ENCODE data around the gene COL6A3. TPM values are rescaled to one million over a fixed set of nuclear protein-coding genes. Genes with fewer than 3 reads are reported as not detected.

The COL6A3 gene
- total and polyA plus RNA-seq, 2 donors (not counting 1 experiment from before 2014, with no cell fraction given), result 0.01 to 0.10 TPM

DNA sequence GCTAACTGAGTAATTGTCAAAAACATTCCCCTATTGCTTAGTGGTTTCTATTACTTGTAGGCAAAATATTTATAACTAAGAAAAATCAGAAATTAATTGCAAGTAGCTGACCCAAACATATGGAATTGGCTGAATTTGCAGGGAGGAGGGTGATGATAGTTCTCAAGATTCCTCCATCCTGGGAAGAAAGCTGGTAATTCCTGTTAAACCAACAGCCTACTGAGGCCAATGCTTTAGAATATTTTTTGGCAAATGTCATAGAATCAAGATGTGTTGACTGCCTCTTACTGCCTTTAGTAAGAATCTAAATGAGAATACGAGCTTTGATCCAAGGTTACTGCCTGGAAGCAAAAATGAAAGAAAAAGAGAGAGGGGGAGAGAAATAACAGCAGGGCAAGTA is 120.0 kb downstream of the COL6A3 start:
- ATAC-seq (ENCODE audit: low read depth) (no peak), DNase-seq (no peak)
- Mint-ChIP-seq H3K27me3 (peaks cover 23% of the 10 kb centered on the region), H3K4me3 (no peak overlapping the region), H3K27ac (no peak overlapping the region), H3K9me3 (ENCODE audit: insufficient read depth) (no peaks in the 10 kb centered on the region), H3K4me1 (no peaks in the 10 kb centered on the region)
- H2AFZ ChIP-seq (ENCODE audit: insufficient read depth, low read depth, low read length, poor library complexity, severe bottlenecking), result no peak overlapping the region
- no peaks in the 10 kb centered on the region for H3K36me3 ChIP-seq (replicated peaks in 1 of 2; ENCODE audit: control extremely low read depth in 1 of 2, control insufficient read depth in 1 of 2, extremely low read depth in 1 of 2, insufficient read depth in 2 of 2, low read length in 1 of 2)
- WGBS (ENCODE audit: insufficient coverage), result no CpG with 5 or more reads among the region's 1 CpG
- no peak overlapping the region for H3K27ac ChIP-seq (ENCODE audit: low read length in 2 of 2)
- no peaks in the 10 kb centered on the region for H3K79me2 ChIP-seq (ENCODE audit: control insufficient read depth, insufficient read depth, low read length)
- H3K4me3 ChIP-seq (ENCODE audit: control extremely low read depth in 1 of 5, extremely low read depth in 1 of 5, insufficient read depth in 1 of 5, low read depth in 2 of 5, low read length in 4 of 5), result no peak overlapping the region
- H3K4me1 ChIP-seq (ENCODE audit: control insufficient read depth in 2 of 2, insufficient read depth in 2 of 2, low read length in 2 of 2), result no peaks in the 10 kb centered on the region
- POLR2A ChIA-PET, result no interaction called here
- H3K27me3 ChIP-seq (replicated peaks in 1 of 4; ENCODE audit: control extremely low read depth in 1 of 4, control insufficient read depth in 3 of 4, insufficient read depth in 4 of 4, low read length in 3 of 4), result peaks cover 0 to 19% (median 8%) of the 10 kb centered on the region in 4 experiments
- H3K4me2 ChIP-seq (replicated peaks; ENCODE audit: low read depth, low read length, poor library complexity, severe bottlenecking), result no peak overlapping the region
- H3K9me3 ChIP-seq (ENCODE audit: control extremely low read depth in 1 of 3, control insufficient read depth in 2 of 3, insufficient read depth in 1 of 3, low read length in 2 of 3), result peaks cover 0 to 3% (median 2%) of the 10 kb centered on the region in 3 donors
- H3K9ac ChIP-seq (ENCODE audit: low read length), result no peak overlapping the region
- CTCF ChIA-PET, result no interaction called here
- H4K20me1 ChIP-seq (ENCODE audit: control insufficient read depth, insufficient read depth, low read length, poor library complexity, severe bottlenecking), result no peaks in the 10 kb centered on the region
- TF ChIP-seq, protein P1, sequence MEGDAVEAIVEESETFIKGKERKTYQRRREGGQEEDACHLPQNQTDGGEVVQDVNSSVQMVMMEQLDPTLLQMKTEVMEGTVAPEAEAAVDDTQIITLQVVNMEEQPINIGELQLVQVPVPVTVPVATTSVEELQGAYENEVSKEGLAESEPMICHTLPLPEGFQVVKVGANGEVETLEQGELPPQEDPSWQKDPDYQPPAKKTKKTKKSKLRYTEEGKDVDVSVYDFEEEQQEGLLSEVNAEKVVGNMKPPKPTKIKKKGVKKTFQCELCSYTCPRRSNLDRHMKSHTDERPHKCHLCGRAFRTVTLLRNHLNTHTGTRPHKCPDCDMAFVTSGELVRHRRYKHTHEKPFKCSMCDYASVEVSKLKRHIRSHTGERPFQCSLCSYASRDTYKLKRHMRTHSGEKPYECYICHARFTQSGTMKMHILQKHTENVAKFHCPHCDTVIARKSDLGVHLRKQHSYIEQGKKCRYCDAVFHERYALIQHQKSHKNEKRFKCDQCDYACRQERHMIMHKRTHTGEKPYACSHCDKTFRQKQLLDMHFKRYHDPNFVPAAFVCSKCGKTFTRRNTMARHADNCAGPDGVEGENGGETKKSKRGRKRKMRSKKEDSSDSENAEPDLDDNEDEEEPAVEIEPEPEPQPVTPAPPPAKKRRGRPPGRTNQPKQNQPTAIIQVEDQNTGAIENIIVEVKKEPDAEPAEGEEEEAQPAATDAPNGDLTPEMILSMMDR (IDR thresholded peaks at IDR 0.05), result no peak
- no peak for TF ChIP-seq EZH2 (IDR thresholded peaks at IDR 0.05; ENCODE audit: borderline replicate concordance, insufficient read depth, low read depth, low read length, poor library complexity, severe bottlenecking)
- intact Hi-C loops (cut with micrococcal nuclease), result no loop called here

GRCh38 chr2:237291138-237291792 is 122.7 kb downstream of the COL6A3 start:
- peaks cover 29% of the 10 kb centered on the region for H3K27me3 Mint-ChIP-seq
- no peak overlapping the region for H3K4me2 ChIP-seq (replicated peaks; ENCODE audit: low read depth, low read length, poor library complexity, severe bottlenecking)
- no peak overlapping the region for H3K9ac ChIP-seq (ENCODE audit: low read length)
- no peaks in the 10 kb centered on the region for H3K4me1 Mint-ChIP-seq
- no peaks in the 10 kb centered on the region for H3K79me2 ChIP-seq (ENCODE audit: control insufficient read depth, insufficient read depth, low read length)
- no peak overlapping the region for H3K27ac ChIP-seq (ENCODE audit: low read length in 2 of 2)
- H2AFZ ChIP-seq (ENCODE audit: insufficient read depth, low read depth, low read length, poor library complexity, severe bottlenecking), result peak overlapping the region; percentile 44
- no peaks in the 10 kb centered on the region for H3K4me1 ChIP-seq (ENCODE audit: control insufficient read depth in 2 of 2, insufficient read depth in 2 of 2, low read length in 2 of 2)
- CTCF ChIA-PET, result no interaction called here
- H3K27me3 ChIP-seq (replicated peaks in 1 of 4; ENCODE audit: control extremely low read depth in 1 of 4, control insufficient read depth in 3 of 4, insufficient read depth in 4 of 4, low read length in 3 of 4), result peaks cover 0 to 19% (median 10%) of the 10 kb centered on the region in 4 experiments
- H3K4me3 Mint-ChIP-seq, result no peak overlapping the region
- TF ChIP-seq, protein P1 (IDR thresholded peaks at IDR 0.05), result no peak
- no peak for TF ChIP-seq EZH2 (IDR thresholded peaks at IDR 0.05; ENCODE audit: borderline replicate concordance, insufficient read depth, low read depth, low read length, poor library complexity, severe bottlenecking)
- intact Hi-C loops (cut with micrococcal nuclease), result no loop called here
- 3% methylated on average over 12 of the region's 20 CpGs for WGBS (ENCODE audit: insufficient coverage)
- H4K20me1 ChIP-seq (ENCODE audit: control insufficient read depth, insufficient read depth, low read length, poor library complexity, severe bottlenecking), result no peaks in the 10 kb centered on the region
- no peak overlapping the region for H3K4me3 ChIP-seq (ENCODE audit: control extremely low read depth in 1 of 5, extremely low read depth in 1 of 5, insufficient read depth in 1 of 5, low read depth in 2 of 5, low read length in 4 of 5)
- no peak overlapping the region for H3K27ac Mint-ChIP-seq
- H3K9me3 ChIP-seq (ENCODE audit: control extremely low read depth in 1 of 3, control insufficient read depth in 2 of 3, insufficient read depth in 1 of 3, low read length in 2 of 3), result peaks cover 2 to 5% (median 3%) of the 10 kb centered on the region in 3 donors
- H3K36me3 ChIP-seq (replicated peaks in 1 of 2; ENCODE audit: control extremely low read depth in 1 of 2, control insufficient read depth in 1 of 2, extremely low read depth in 1 of 2, insufficient read depth in 2 of 2, low read length in 1 of 2), result no peaks in the 10 kb centered on the region
- ATAC-seq (ENCODE audit: low read depth) (no peak), DNase-seq (no peak)
- peaks cover 5% of the 10 kb centered on the region for H3K9me3 Mint-ChIP-seq (ENCODE audit: insufficient read depth)
- POLR2A ChIA-PET, result no interaction called here
